Left lung (tissue), 14 donors: ENCODE data around the gene LLGL2. TPM values are rescaled to one million over a fixed set of nuclear protein-coding genes. Genes with fewer than 3 reads are reported as not detected.
A peak's percentile ranks its signal among the peaks of the same experiment; 100 is the strongest.

Source experiments
- ATAC-seq: fragments of 200-7000 bp; cut with Tn5 transposase; one replicate; pipeline ENCODE4 v1.9.1; 2020; ENCODE audit warnings: moderate library complexity
- DNase-seq, 4 donors: peaks; one replicate each; pipeline ENCODE4 v3.0.0-alpha.2; 2013 to 2020
- H3K27ac ChIP-seq, 2 donors: fragments of 200-600 bp; sonication (generic) in 1 of 2; one replicate each; pipeline versions ENCODE4 v1.5.0 to v1.8.0; 2020 to 2021
- H3K27me3 ChIP-seq, 2 donors: fragments of 200-600 bp; sonication (generic) in 1 of 2; one replicate each; pipeline versions ENCODE4 v1.5.0 to v1.8.0; 2020 to 2021
- H3K36me3 ChIP-seq, 2 donors: fragments of 200-600 bp; sonication (generic) in 1 of 2; one replicate each; pipeline versions ENCODE4 v1.5.0 to v1.8.0; 2020 to 2021
- H3K4me1 ChIP-seq, 2 donors: fragments of 200-600 bp; one replicate each; pipeline ENCODE4 v1.8.0; 2021
- H3K4me3 ChIP-seq, 2 donors: fragments of 200-600 bp; sonication (generic) in 1 of 2; one replicate each; pipeline versions ENCODE4 v1.5.0 to v1.8.0; 2020 to 2021; ENCODE audit warnings: mild to moderate bottlenecking in 1 of 2
- H3K9me3 ChIP-seq, 2 donors: fragments of 200-600 bp; sonication (generic) in 1 of 2; one replicate each; pipeline versions ENCODE4 v1.5.0 to v1.8.0; 2020 to 2021
- intact Hi-C, 2 donors: fragments of 100-400 bp; cut with DNase I; formaldehyde crosslinking; loops; one replicate each; pipeline versions ENCODE4 v1.11.2 to v1.14.2; 2022
- long read RNA-seq, 12 donors: library from polyadenylated mRNA in 2 of 12; unstranded in 2 of 12; transcript quantifications; one replicate each; pipeline ENCODE4 v2.0.0 and lab custom pipeline, GENCODE V29; 2019 to 2026
- polyA plus RNA-seq, 6 donors: library from polyadenylated mRNA; unstranded; fragments of 120-200 nt; gene quantifications; one replicate each; pipeline ENCODE4 v1.2.1, GENCODE V29; 2013; ENCODE audit not compliant: insufficient read length in 6 of 6
- total RNA-seq, 2 donors: library from RNA; stranded (reverse); fragmentation: NEBNext Ultra II Directional; extraction: Animal tissue kit (Norgen Biotek cat#: 25700); gene quantifications; one replicate each; pipeline ENCODE4 v1.2.1, GENCODE V29; 2021
- TF ChIP-seq, protein P1 (sequence below), 2 donors: fragments of 200-600 bp; sonication (generic) in 1 of 2; IDR thresholded peaks; one replicate each; pipeline versions ENCODE4 v1.5.0 to v1.8.0; 2021; ENCODE audit warnings: antibody characterized with exemption in 2 of 2
- donor health status: DM: no; HTN: yes; CAD: no.
- donor health status: DM: no; HTN: no; CAD: no.

The LLGL2 gene, protein sequence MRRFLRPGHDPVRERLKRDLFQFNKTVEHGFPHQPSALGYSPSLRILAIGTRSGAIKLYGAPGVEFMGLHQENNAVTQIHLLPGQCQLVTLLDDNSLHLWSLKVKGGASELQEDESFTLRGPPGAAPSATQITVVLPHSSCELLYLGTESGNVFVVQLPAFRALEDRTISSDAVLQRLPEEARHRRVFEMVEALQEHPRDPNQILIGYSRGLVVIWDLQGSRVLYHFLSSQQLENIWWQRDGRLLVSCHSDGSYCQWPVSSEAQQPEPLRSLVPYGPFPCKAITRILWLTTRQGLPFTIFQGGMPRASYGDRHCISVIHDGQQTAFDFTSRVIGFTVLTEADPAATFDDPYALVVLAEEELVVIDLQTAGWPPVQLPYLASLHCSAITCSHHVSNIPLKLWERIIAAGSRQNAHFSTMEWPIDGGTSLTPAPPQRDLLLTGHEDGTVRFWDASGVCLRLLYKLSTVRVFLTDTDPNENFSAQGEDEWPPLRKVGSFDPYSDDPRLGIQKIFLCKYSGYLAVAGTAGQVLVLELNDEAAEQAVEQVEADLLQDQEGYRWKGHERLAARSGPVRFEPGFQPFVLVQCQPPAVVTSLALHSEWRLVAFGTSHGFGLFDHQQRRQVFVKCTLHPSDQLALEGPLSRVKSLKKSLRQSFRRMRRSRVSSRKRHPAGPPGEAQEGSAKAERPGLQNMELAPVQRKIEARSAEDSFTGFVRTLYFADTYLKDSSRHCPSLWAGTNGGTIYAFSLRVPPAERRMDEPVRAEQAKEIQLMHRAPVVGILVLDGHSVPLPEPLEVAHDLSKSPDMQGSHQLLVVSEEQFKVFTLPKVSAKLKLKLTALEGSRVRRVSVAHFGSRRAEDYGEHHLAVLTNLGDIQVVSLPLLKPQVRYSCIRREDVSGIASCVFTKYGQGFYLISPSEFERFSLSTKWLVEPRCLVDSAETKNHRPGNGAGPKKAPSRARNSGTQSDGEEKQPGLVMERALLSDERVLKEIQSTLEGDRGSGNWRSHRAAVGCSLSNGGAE
- total RNA-seq (100 to 1,000 TPM; 161 to 173 TPM), polyA plus RNA-seq (10 to 100 TPM; 38.0 to 66.0 (median 48.1) TPM)
- long read RNA-seq, donor 1, partial matches to known transcripts, result 0 of 2 reads
- long read RNA-seq, donor 1, other reads (novel, unspliced or antisense), result 0 of 2 reads
- long read RNA-seq, donor 2, transcript LLGL2-202 (10 exons, 1,374 nt), result major isoform, 5 of 20 reads
- long read RNA-seq, donor 2, partial matches to known transcripts, result 11 of 20 reads
- long read RNA-seq, donor 2, other reads (novel, unspliced or antisense), result 0 of 20 reads
- long read RNA-seq, donor 3, partial matches to known transcripts, result 0 of 5 reads
- long read RNA-seq, donor 3, other reads (novel, unspliced or antisense), result 0 of 5 reads
- long read RNA-seq, donor 4, partial matches to known transcripts, result 20 of 35 reads
- long read RNA-seq, donor 4, other reads (novel, unspliced or antisense), result 11 of 35 reads
- long read RNA-seq, donor 5, transcript LLGL2-202 (10 exons, 1,374 nt), result major isoform, 5 of 9 reads
- long read RNA-seq, donor 5, partial matches to known transcripts, result 0 of 9 reads
- long read RNA-seq, donor 5, other reads (novel, unspliced or antisense), result 0 of 9 reads
- long read RNA-seq, donor 6, transcript LLGL2-202 (10 exons, 1,374 nt), result major isoform, 7 of 16 reads
- long read RNA-seq, donor 6, partial matches to known transcripts, result 9 of 16 reads
- long read RNA-seq, donor 6, other reads (novel, unspliced or antisense), result 0 of 16 reads
- long read RNA-seq, donor 7, partial matches to known transcripts, result 0 of 5 reads
- long read RNA-seq, donor 7, other reads (novel, unspliced or antisense), result 0 of 5 reads
- long read RNA-seq, donor 8, partial matches to known transcripts, result 0 of 5 reads
- long read RNA-seq, donor 8, other reads (novel, unspliced or antisense), result 0 of 5 reads
- long read RNA-seq, donor 9, result 0 reads
- long read RNA-seq, donor 10, partial matches to known transcripts, result 5 of 22 reads
- long read RNA-seq, donor 10, other reads (novel, unspliced or antisense), result 14 of 22 reads
- long read RNA-seq, donor 11, result 0 reads
- long read RNA-seq, donor 12, partial matches to known transcripts, result 0 of 1 reads
- long read RNA-seq, donor 12, other reads (novel, unspliced or antisense), result 0 of 1 reads

GRCh38 chr17:75524970-75525805 lies at the start of gene LLGL2:
Gene LLGL2, plus strand, starts transcription at chr17:75525697. Its CDS starts 17,730 bp downstream, at chr17:75543427.
- intact Hi-C loops, result loop anchor here (10.0 kb wide), 2 partner anchors 60 to 100 kb away; partner anchors contain the start of gene MYO15B (in 1 of the 2)
- peak; percentile 72 to 96 (median 86) for DNase-seq
- Histone ChIP-seq H3K4me1 (peaks cover 0 to 20% of the 10 kb centered on the region in 2 donors), H3K27me3 (peaks cover 0 to 15% of the 10 kb centered on the region in 2 donors), H3K9me3 (no peaks in the 10 kb centered on the region), H3K36me3 (peaks cover 0 to 16% of the 10 kb centered on the region in 2 donors), H3K27ac (peak within 1 kb of the TSS; percentile 72 to 76), H3K4me3 (peak within 1 kb of the TSS; percentile 50 to 73)
- TF ChIP-seq, protein P1, sequence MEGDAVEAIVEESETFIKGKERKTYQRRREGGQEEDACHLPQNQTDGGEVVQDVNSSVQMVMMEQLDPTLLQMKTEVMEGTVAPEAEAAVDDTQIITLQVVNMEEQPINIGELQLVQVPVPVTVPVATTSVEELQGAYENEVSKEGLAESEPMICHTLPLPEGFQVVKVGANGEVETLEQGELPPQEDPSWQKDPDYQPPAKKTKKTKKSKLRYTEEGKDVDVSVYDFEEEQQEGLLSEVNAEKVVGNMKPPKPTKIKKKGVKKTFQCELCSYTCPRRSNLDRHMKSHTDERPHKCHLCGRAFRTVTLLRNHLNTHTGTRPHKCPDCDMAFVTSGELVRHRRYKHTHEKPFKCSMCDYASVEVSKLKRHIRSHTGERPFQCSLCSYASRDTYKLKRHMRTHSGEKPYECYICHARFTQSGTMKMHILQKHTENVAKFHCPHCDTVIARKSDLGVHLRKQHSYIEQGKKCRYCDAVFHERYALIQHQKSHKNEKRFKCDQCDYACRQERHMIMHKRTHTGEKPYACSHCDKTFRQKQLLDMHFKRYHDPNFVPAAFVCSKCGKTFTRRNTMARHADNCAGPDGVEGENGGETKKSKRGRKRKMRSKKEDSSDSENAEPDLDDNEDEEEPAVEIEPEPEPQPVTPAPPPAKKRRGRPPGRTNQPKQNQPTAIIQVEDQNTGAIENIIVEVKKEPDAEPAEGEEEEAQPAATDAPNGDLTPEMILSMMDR (IDR thresholded peaks at IDR 0.05), result peak; percentile 35 to 36
- ATAC-seq, result peak; percentile 92

DNA sequence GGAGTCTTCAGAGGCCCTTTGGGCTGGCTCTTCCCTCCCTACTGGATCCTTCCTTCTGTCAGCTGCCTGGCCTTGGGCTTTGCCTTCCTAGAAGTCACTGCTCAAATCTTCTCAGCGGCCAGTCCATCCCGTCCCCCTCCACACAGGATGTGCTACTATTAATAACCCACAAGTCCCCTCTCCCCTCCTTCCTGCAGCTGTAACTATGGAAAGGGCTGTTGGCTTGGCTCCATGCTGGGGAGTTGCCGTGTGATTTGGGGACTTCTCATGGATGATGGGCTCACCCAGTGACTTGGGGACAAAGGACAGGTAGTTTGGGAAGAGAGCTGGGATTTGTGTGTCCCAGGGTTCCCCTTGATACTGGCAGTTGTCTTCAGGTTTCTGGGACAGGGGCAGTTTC lies 49.6 kb upstream of the LLGL2 start:
- ATAC-seq (peak; percentile 35), DNase-seq (peak in 3 of 4 donors; percentile 31 to 60 (median 46))
- H3K36me3 ChIP-seq, result peaks cover 0 to 50% of the 10 kb centered on the region in 2 donors
- intact Hi-C loops, result no loop called here
- H3K4me1 ChIP-seq, result peaks cover 14 to 27% of the 10 kb centered on the region in 2 donors
- H3K27ac ChIP-seq, result peak overlapping the region; percentile 61 to 74
- TF ChIP-seq, protein P1 (IDR thresholded peaks at IDR 0.05), result no peak
- no peaks in the 10 kb centered on the region for H3K9me3 ChIP-seq
- no peak overlapping the region for H3K4me3 ChIP-seq
- no peaks in the 10 kb centered on the region for H3K27me3 ChIP-seq

GRCh38 chr17:75476271-75476671 lies 49.2 kb upstream of the LLGL2 start:
- ATAC-seq, result peak; percentile 61
- intact Hi-C loops, result no loop called here
- H3K4me3 ChIP-seq, result no peak overlapping the region
- no peaks in the 10 kb centered on the region for H3K27me3 ChIP-seq
- TF ChIP-seq, protein P1 (IDR thresholded peaks at IDR 0.05), result no peak
- peak overlapping the region; percentile 61 to 74 for H3K27ac ChIP-seq
- no peaks in the 10 kb centered on the region for H3K9me3 ChIP-seq
- DNase-seq, result peak in 1 of 4 donors; percentile 46
- peaks cover 14 to 31% of the 10 kb centered on the region in 2 donors for H3K4me1 ChIP-seq
- H3K36me3 ChIP-seq, result peaks cover 0 to 50% of the 10 kb centered on the region in 2 donors
